C4-2B (cell line): ENCODE data around the gene MTSS2.

Experiments
- ZFX ChIP-seq: fragments of 450-650 bp; IDR thresholded peaks from 2 replicates; pipeline ENCODE4 v1.6.1; 2017
- TF ChIP-seq, protein P1 (sequence below): fragments of 450-650 bp; conservative IDR thresholded peaks from 2 replicates; pipeline ENCODE4 v1.5.1; 2017; ENCODE audit warnings: mild to moderate bottlenecking

DNA sequence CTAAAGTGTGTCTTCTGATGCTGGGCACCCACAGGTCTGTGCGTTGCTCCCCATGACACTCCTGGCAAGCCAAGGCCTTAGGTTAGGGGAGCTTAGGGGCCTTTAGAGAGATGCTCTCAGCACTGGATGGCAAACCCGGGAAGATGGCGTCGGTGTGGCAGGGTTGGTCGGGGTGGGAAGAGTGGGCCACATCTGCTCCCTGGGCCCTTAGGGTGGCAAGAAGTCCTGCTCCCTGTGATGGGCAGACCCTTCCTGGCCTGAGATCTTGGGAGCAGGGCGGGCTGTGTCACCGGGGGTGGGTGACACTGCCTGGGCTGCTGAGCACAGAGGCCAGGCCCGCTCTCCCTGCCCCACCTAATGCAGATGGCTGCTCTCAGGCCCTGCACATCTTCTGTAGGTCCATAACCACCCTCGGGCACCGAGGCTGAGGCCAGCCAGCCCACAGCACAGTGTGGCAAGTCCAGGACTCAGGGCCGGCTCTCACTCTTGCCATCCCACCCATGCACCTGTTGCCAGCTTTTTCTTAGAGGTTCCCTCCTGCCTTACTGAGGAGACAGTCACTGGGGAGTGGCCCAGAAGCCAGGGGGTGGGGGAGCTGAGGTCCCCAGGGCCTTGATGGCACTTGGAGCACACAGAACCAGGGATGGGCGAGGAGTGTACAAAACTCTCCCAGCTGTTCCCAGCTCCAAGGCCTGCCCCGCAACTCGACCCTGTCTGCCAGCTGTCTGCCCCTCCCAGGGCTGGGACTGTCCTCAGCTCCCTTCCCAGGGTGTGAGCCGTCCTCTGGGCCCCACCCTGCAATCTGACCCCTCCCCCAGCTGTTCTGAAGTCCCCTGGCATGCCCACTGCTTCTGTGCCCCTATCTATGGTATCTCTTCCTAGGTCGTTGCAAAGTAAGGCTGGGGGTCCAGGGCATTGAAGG is 4.4 kb upstream of the MTSS2 start:
- TF ChIP-seq, protein P1, sequence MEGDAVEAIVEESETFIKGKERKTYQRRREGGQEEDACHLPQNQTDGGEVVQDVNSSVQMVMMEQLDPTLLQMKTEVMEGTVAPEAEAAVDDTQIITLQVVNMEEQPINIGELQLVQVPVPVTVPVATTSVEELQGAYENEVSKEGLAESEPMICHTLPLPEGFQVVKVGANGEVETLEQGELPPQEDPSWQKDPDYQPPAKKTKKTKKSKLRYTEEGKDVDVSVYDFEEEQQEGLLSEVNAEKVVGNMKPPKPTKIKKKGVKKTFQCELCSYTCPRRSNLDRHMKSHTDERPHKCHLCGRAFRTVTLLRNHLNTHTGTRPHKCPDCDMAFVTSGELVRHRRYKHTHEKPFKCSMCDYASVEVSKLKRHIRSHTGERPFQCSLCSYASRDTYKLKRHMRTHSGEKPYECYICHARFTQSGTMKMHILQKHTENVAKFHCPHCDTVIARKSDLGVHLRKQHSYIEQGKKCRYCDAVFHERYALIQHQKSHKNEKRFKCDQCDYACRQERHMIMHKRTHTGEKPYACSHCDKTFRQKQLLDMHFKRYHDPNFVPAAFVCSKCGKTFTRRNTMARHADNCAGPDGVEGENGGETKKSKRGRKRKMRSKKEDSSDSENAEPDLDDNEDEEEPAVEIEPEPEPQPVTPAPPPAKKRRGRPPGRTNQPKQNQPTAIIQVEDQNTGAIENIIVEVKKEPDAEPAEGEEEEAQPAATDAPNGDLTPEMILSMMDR: no peak
- no peak for TF ChIP-seq ZFX
